ENCODE results near the gene AATK.

- TF ChIP-seq, protein P1, sequence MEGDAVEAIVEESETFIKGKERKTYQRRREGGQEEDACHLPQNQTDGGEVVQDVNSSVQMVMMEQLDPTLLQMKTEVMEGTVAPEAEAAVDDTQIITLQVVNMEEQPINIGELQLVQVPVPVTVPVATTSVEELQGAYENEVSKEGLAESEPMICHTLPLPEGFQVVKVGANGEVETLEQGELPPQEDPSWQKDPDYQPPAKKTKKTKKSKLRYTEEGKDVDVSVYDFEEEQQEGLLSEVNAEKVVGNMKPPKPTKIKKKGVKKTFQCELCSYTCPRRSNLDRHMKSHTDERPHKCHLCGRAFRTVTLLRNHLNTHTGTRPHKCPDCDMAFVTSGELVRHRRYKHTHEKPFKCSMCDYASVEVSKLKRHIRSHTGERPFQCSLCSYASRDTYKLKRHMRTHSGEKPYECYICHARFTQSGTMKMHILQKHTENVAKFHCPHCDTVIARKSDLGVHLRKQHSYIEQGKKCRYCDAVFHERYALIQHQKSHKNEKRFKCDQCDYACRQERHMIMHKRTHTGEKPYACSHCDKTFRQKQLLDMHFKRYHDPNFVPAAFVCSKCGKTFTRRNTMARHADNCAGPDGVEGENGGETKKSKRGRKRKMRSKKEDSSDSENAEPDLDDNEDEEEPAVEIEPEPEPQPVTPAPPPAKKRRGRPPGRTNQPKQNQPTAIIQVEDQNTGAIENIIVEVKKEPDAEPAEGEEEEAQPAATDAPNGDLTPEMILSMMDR (IDR thresholded peaks at IDR 0.05): no peak
- no peak for TF ChIP-seq POLR2A (IDR thresholded peaks at IDR 0.05)
These were observed 31.8 kb downstream of the AATK start for GRCh38 chr17:81134064-81134781.
